Inflammatory macrophage treated with lipopolysaccharide for 4 hours (primary cell): ENCODE data around the gene DDX10.

Experiments
- DNase-seq: peaks from one replicate; pipeline ENCODE4 v3.0.0-alpha.2; 2020

The DDX10 gene

DNA sequence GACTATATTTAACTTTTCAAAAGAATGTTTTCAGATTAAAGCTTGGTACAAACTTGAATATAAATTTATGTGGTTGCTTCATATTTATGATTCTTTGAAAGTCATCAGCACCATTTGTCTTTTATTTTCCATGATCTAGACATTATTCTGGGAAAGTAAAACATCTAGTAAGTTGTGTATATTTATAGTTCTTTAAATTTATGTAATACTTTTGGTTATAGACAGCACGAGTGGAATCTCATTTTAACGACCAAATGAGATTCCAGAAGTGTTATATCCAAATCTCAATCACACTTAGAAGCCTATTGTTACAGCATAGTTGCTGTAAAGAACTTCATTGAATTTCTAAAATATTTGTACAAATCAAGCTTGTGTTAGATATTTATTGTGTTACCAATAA is 212.3 kb downstream of the DDX10 start:
- DNase-seq, result no peak

DNA sequence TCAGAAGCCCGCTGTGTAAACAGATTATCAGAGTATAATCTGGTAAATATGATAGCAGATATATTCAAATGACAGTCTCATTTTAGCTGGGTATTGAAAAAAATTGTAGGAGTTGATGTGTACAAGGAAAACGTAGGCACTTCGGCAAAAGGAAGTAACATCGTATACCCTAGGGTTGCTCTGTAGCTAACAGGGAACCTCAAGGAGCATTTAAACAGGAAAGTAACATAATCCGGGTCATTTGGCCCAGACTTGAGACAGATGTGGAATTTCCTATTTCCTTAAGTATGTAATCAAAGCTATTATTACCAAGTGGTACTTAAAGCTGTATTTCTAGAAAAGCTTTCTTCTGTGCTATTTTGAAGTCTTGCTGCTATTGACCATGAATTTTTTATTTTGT is 215.6 kb downstream of the DDX10 start:
- no peak for DNase-seq

DNA sequence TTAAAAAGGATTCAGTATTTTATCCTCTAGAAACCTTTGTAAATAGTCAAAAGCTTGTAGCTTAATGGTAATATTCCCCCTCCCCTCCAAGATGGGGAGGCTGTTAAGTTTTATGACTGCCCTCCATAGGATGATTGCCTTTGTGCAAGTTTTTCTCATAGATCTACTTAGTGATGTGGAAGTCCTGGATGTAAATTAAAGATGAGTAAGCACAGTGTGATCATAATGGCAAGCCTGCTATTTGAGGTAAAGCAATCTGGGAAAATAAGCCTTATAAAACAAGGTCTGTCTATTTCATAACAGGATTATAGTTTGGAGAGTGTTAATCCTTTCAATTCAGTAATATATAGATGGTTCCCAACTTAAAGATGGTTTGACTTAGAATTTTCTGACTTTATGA is 216.3 kb downstream of the DDX10 start:
- no peak for DNase-seq

DNA sequence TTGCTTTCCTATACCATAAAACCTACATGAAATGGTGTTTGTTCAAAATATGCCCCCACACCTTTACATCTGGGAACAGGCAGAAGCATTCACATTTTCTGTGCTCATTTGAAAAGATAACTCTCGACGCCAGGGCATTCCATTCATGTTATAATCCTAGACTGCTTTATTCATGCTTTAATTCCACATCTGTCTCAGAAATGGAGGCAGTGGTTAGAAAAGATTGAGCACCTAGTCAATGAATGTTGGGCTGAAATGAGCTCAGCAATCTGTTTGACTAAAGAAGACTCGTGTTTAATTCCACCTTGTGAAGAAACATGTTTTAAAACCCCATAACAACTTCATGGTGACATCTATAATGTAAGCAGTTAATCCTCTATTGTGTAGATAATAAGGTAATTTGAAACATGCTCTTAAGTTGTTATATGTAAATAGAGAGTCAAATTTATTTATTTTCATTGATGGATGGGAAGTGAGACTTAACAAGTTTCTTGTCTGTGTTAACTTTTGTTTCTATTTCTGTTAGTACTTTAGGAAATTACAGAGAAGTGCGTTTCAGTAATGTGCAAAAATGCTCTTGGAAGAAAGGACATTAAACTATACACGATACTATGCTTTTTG is 217.5 kb downstream of the DDX10 start:
- no peak for DNase-seq

DNA sequence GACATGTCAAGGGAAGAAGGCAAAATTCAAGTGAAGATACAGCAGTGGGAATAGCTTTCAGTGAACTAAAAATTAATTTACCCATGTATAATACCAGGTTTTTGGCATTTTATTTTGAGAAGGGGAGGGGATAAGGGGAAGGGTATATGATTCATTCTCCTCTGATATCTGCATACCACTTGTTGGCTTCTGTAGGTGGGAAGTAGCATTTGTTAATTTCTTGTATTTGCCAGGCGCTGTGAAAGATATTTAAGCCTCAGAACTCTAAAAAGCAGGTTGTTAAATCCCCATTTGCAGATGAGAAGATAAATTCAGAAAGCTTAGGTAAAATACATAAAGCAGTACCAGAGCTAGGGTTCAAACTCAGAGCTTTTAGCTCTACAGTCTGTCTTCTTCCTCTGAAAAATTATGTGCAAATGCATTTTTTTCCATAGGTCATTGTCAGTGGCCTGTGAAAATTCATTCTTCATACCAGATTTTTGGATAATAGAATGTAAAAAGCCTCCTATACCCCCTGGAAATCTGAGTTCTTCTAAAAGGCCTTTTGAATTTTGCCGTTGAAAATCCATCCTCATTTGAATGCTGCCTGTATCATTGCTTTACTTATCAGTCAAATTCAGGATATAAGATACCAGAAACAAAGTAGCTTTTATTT is 221.3 kb downstream of the DDX10 start:
- no peak for DNase-seq

DNA sequence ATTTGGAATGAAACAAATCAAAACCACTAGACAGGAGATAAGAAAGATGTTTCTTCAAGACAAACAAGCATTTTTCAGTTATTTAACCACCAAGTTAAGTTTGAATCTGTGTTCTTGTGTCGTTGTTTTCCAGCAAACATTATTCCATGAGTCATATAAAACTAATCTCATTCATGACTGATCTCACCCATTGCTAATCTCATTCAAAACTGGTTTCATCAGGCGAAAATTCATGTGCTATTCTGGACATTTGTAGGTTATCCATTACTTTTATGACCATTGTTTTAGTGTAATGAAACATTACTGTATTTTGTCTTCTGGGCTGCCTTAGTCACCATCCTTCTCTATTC is 221.8 kb downstream of the DDX10 start:
- DNase-seq, result no peak

DNA sequence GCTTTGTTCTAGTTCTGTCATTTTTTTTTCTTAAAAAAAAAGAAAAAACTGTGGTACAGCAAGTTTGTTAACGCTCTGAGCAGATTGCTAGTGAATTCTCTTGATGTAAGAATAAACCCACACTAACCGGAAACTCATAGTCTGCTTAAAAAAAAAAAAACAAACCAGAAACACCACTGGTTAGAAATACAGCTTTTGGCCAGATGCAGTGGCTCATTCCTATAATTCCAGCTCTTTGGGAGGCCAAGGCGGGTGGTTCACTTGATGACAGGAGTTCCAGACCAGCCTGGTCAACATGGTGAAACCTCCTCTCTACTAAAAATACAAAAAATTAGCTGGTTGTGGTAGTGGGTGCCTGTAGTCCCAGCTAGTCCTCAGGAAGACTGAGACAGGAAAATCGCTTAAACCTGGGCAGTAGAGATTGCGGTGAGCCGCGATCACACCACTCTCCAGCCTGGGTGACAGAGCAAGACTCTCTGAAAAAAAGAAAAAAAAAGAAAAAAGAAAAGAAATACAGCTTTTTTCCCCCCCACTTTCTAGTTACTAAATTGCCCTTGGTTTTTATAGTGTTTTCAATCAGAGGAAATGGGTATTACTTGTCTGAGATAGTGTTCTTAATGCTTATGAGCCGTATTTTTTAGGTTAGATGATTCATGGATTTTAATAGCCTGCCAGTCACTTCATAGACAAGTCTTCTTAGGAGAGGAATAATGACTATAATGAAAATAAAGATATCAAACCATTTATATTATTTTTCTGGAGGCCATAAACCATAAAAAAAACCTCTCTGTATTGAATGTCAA is 222.8 kb downstream of the DDX10 start:
- no peak for DNase-seq

DNA sequence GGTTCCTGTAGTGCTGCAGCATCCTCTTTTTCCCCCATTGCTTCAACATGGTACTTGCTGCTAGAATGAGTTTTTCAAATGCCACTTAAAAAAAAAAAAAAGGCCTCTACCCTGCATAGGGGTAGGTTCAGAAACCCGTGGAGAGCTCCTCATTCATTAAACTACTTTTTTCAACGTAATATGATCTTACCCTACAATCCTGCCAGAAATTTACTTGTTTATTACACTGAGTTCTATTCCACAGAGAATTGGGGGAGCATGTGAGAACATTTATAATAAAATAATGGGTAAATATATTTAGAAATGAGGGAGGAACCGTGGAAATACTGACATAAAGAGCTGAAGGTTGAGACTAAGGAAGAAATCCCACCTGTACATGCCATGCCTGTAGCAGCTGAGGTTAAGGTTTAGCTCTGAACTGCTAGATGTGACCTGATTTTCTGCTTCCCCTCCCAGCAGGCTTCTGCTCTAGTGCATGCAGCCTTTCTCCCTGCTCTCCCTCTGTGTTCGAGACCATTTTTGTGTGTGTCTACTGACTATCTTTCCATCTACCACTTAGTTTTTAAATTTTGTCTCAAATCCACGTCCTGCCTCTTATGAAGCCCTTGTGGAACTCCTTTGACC is 225.7 kb downstream of the DDX10 start:
- no peak for DNase-seq

DNA sequence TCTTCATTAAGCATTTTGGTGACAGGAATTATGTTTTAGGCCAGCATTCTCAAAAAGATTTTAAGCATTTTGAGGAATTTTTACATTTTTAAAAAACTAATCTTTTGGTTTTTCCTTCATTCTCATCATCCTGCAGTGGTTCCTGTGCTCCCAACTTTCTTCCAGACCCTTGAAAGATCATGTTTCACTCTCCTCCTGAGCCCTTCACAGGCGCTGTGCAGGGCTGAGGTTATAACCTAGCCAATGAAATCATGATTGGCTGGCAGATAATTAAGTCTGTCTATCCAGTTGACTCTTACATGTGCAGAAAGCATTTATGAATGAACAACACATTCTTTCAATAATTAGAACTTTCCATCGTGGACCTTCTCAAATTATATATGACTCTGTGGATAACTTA is 226.3 kb downstream of the DDX10 start:
- no peak for DNase-seq

DNA sequence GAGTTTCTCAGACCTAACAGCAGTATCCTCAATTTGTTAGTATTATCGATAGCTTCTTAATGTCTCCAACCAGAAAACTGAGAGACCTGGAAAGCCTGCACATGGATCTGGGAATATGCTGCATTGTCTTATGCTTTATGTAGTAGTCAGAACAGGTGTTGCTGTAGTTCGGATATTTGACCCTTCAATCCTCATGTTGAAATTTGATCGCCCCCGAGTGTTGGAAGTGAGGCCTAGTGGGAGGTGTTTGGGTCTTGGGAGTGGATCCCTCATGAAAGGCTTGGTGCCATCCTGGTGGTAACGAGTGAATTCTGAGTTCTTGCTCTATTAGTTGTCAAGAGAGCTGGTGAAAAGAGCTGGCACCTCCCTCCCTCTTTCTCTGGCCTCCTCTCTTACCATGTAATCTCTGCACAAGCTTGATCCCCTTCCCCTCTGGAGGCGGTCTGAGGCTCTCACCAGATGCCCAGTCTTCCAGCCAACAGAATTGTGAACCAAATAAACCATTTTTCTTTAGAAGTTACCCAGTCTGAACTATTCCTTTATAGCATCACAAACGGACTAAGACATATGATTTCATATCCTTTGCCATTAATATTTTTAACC is 227.1 kb downstream of the DDX10 start:
- DNase-seq, result no peak

DNA sequence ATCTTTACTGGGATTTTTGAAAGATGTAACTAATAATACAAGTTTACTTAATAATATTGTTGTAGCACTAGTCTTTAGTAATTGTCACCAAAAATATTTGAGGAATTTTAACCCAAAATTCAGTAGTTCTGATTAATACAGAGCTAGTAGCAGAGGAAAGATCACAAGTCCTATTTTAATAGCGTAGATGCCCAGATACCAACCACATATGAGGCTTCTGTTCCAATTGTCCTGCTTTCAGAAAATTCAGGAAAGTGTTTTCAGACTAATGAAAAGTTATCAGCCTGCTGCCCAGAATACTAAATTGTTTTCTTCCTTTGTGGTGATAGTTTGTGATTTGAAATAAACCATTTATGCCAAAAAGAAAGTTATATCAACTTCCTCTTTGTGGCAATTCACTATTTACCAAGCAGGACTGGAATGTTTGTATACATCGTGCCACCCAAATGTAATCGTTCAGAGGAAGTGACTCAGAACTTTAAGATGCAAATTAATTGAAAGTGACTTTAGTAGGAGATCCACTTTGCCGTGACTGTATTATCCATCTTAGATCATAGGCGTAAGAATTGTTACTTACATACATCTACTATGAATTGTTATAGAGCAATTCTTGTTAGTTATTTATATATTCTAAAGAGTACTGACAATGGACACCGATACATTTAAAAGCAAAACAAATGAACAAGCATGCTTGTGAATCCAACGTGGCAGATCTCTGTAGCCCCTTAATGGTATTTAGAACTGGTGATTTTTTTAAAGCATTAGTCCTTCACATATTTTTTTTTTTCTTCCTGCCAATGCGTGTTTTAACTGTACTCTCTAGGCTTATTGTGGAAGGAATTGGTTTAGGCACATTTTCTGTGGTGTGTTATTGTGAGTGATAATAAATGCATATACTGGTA is 231.0 kb downstream of the DDX10 start:
- DNase-seq, result peak; percentile 86

DNA sequence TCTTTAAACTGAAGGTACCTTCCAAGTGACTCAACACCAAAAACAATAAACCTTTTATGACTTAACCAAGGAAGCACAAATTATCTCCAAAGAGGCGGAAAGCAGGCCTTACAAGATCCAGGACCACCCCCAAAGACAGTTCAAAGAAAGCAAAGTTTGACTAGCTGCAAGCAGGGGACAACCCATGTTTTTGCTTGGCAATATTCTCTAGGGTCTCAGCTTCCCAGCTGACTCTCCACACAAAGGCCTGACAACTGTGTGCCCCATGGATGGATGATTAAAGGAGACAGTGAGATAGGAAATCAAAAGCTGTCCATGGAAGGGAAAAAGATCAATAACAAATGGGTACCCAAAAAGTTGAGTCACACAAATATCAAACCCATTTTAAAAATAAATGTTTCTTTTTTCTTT is 232.2 kb downstream of the DDX10 start:
- no peak for DNase-seq

DNA sequence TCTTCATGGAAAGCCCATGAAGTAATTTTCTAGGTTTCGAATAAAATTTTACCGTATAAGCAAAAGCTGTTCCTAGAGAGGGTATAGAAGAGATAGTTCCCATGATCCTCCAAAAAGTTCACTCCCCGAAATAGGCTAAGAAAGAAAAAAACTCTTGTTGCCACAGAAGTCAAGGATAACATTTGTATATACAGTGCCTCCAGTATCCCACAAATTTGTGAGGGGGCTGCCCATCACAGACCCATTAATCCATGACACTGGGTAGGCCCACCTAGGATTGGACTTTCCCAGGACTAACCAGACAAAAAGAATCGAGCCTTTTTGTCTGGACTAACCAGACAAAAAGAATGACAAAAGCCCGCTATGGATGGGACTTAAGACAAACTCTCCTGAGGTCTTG is 233.0 kb downstream of the DDX10 start:
- DNase-seq, result no peak

DNA sequence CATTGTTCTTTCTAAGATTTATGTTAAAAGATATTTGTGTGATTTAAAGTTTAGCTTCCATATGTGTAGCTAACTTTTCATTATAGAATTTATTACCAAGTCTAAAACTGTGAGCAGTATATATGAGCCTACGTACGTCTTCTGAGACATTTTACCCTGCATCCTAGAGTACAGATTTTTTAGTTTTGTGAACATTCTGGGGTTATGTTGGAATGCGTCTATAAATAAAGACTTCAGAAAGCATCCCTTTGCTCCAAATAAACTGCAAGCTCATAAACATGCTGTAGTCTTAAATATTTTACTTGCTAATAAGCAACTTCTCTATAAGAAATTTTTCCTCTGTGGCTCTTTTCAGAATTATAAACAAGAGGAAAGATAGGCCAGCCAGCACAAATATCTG is 236.5 kb downstream of the DDX10 start:
- DNase-seq, result no peak

DNA sequence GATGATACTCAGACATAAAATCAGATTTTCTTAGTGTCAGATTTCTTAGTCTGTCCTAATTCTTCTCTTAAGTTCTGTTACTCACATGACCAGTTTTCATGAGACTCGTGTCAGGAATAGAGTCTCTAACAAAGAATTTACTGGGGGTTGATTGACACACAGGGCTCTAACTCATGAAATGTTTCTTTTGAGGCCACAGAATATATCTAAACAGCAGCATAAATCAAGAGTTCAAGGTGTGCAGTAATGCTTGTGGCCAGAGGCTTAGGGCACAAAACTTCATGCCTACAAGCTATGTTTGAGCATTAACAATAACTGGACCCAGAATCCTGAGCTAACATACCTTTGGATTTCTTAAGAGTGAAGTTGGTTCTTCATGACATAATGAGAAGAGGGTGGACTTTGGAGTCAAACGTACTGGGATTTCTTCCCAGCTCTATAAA is 237.2 kb downstream of the DDX10 start:
- DNase-seq, result no peak

DNA sequence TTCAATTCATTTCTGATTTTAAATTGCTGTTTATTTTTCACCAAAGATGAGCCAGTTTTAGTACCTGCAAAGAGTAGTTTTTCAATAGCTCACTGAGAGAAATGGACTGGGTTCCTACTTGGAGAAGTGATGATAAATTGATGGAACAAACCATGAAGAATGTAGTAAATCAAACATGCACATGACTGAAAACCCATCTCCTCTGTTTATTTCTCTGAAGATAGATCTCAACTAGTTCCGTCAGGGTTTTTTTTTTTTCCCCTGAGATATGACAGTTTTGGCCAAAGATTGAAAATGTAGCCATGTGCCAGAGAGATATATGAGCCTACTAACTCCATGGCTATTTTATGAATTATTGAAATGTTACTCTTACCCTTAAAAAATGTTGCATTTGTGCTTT is 239.6 kb downstream of the DDX10 start:
- no peak for DNase-seq

DNA sequence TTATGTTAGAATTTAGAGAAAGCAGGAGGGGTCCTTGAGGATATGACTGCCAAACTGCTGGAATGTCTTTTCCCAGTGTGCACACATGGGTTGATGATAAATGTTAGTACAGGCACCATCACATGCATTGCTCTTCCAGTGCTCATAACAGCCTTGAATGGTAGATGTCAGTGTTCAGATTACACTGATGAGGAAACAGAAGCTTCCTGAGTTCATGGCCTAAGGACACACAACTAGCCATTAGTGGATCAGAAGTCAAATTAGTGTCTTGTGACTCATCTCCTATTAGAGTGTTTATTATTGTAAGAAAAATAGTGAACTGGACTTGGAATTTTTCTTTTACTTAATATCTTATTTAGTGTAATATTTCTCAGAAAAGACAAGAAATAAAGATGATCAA is 241.5 kb downstream of the DDX10 start:
- no peak for DNase-seq

DNA sequence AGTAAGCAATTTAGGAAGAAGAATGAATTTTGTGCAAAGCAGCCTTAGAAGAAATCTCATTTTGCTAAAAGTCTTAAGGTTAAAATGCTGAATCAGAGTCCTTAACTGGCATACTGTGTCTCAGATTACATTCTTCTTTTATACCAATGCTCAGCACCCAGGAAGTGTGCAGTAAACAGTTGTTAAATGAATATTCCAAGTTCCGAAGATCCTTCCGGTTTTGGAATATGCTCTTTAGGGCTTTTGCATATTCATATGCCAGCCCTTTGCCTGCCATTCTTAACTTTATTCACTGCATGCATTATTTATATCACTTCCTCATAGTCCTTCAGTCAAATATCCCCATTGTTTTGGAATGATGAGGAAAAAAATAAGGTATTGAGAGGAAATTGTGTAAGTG is 242.0 kb downstream of the DDX10 start:
- DNase-seq, result no peak

DNA sequence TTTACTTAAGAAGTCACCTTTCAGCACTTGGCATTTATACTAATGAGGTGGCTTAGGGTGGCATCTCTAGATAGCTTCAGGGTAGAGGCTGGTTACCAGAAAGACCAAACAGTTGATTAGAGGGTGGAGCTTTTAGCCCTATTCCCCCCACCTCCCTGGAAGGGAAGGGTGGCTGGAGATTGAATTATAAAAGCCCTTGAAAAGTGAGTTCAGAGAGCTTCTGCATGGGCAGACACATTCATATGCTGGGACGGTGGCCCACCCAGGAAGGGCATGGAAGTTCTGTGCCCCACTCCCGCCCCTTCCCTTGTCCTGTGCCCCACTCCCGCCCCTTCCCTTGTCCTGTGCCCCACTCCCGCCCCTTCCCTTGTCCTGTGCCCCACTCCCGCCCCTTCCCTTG is 244.2 kb downstream of the DDX10 start:
- DNase-seq, result no peak

DNA sequence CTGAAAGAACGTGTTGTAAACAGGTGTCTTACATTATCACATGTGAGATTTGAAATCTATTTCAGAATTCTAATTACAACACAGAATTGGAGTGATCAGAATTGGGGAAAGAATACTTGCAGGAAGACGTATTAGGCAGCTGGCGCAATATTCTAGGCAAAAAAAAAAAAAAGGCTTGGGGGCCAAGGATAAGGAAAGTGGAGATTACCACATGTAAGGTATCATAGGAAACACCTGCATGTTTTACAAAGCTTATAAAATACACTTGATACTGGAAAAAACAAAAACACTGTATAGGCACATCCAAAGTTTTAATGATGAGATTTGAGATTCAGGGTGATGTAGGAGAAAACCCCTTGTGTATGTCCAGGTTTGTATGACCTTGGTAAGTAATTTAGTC is 245.1 kb downstream of the DDX10 start:
- no peak for DNase-seq

DNA sequence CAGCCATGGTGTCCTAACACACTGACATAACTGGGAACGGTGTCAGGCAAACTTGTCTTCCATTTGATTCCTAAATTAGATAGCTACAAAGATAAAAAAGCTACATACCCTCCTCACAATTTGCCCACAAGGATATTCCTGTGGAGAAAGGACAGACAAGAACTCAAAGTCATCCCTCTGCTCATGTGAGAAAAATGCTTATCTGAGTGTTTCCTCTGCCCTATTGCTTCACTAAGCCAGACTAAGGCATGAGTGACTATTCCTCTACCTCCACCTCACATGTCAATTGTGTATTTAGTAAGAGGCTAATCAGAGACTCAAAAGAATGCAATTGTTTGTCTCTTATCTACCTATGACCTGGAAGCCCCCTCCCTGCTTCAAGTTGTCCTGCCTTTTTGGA is 247.7 kb downstream of the DDX10 start:
- DNase-seq, result no peak

DNA sequence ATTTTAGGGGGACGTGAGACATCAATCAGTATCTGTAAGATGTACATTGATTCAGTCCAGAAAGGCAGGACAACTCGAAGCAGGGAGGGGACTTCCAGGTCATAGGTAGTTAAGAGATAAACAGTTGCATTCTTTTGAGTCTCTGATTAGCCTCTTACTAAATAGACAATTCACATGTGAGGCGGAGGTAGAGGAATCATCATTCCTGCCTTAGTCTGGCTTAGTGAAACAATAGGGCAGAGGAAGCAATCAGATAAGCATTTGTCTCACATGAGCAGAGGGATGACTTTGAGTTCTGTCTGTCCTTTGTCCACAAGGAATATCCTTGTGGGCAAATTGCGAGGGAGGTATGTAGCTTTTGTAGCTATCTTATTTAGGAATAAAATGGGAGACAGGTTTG is 248.3 kb downstream of the DDX10 start:
- no peak for DNase-seq
